Measurements from ENCODE around the gene TRIM24.
"Not testable (repeated sequence)": the region's sequence is repeated elsewhere in the genome, so short reads cannot be mapped to it uniquely, and the experiment has no call there.

The TRIM24 gene

GRCh38 chr7:138493535-138493934 lies 33.5 kb downstream of the TRIM24 start:
- no peak for DNase-seq (ENCODE audit: low read depth in 3 of 3)

- no peak for DNase-seq (ENCODE audit: low read depth in 3 of 3)
These were observed 35.4 kb downstream of the TRIM24 start for GRCh38 chr7:138495485-138495884.

DNA sequence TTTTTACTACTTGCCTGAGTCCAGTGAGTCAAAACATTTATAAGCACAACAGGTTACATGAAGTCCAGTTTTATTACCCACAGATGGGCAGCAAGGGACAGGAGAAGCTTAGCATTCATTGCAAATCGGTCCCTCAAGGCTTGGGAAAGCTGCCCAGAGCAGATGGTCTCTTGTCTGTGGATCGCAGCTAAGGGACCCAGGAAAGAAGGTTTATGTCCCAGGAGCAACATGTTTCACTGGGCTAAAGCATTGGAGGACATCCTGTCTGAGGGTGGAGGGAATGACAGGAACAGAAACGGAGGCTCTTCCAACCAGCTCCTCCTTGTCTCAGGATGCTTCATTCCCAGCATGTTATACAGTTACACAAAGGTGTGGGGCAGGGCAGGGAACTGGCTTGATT lies 39.3 kb downstream of the TRIM24 start:
- no peak for DNase-seq (ENCODE audit: low read depth in 3 of 3)

DNA sequence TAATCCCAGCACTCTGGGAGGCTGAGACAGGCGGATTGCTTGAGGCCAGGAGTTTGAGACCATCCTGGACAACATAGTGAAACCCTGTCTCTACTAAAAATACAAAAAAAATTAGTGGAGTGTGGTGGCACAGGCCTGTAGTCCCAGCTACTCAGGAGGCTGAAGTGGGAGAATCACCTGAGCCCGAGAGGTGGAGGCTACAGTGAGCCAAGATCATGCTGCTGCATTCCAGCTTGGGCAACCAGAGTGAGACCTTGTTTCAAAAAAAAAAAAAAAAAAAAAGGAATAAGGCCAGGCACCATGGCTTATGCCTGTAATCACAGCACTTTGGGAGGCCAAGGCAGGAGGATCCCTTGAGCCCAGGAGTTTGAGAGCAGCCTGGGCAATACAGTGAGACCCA lies 40.2 kb downstream of the TRIM24 start:
- DNase-seq (ENCODE audit: low read depth in 3 of 3), result not testable (repeated sequence)

DNA sequence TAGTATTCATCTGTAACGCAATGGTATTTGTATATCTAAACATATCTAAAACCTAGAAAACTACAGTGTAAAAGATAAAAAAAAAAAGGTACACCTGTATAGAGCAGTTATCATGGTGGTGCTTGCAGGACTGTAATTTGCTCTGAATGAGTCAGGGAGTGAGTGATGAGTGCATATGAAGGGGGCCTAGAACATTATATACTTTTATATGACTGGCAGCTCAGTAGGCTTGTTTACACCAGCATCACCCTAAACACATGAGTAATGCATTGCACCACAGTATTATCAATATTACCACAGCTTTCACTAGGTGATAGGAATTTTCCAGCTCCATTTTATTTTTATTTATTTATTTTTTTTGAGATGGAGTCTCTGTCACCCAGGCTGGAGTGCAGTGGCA lies 40.8 kb downstream of the TRIM24 start:
- no peak for DNase-seq (ENCODE audit: low read depth in 3 of 3)

DNA sequence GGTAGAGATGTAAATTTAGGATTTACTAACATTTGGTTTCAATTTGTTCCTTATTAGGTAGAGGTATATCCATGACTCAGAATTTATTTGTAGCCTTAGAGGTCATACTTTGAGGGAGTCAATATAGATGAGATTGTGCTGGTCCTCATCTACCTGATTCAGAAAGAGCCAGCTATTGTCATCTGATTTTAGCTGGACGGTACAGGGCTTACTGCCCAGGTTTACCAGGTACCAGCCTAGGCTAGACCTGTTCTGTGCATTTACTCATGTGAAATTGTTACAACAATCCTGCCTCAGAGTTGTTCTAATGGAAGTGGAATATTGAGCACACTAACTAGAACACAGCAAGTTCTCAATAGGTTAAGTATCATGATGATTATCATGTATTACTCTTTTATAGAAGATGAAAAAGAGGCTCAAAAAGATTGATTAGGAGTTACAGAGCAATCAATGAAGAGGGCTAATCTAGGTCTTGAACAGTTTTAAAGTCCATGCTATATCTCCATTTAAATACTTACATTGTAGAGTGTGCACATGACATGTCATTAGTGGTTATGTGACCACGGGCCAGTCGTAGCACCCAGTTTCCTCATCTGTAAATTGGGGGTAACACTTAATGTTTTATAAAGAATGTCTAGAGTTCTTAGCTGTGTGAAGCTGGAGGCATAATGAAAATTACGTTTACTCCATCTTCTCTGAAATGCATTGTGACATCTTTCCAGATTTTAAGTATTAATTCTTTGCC lies 42.1 kb downstream of the TRIM24 start:
- no peak for DNase-seq (ENCODE audit: low read depth in 3 of 3)

DNA sequence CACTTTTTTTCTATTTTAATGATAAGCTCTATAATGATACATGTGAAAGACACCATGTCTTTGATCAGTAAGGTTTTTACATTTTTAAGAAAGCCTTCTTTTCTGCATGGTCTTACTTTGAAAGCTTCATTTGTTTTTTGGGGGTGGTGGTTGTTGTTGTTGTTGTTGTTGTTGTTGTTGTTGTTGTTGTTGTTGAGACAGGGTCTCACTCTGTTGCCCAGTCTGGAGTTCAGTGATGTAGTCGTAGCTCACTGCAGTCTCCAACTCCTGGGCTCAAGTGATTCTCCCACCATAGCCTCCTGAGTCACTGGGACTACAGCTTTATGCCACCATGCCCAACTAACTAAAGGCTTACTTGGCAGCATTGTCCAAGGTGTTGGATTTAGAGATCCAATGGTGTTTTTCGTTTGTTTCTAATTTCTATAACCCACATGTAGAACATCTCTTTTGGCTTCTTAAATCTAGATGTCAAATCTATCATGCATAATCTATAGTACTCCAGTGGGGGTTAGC lies 45.4 kb downstream of the TRIM24 start:
- DNase-seq (ENCODE audit: low read depth in 3 of 3), result no peak

GRCh38 chr7:138506764-138507163 lies 46.7 kb downstream of the TRIM24 start:
- DNase-seq (ENCODE audit: low read depth in 3 of 3), result no peak

DNA sequence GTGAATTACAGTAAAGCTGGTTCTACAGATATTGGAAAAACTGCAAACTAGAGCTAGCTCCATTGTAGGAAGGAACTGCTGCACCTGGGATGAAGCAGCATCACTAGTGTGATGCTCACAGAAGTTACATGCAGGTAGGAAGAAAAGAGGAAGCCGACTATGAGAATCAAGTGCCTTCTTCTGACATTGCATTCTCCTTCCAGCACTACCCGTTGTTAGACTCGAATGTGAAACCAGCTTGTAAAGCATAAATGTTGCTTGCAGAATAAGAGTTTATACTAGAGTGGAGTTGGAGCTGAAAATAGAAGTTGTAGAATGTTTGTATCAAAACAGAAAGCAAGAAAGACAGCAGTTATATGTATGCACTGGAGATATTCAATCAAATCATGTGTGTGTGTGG lies 49.9 kb downstream of the TRIM24 start:
- DNase-seq (ENCODE audit: low read depth in 3 of 3), result no peak

DNA sequence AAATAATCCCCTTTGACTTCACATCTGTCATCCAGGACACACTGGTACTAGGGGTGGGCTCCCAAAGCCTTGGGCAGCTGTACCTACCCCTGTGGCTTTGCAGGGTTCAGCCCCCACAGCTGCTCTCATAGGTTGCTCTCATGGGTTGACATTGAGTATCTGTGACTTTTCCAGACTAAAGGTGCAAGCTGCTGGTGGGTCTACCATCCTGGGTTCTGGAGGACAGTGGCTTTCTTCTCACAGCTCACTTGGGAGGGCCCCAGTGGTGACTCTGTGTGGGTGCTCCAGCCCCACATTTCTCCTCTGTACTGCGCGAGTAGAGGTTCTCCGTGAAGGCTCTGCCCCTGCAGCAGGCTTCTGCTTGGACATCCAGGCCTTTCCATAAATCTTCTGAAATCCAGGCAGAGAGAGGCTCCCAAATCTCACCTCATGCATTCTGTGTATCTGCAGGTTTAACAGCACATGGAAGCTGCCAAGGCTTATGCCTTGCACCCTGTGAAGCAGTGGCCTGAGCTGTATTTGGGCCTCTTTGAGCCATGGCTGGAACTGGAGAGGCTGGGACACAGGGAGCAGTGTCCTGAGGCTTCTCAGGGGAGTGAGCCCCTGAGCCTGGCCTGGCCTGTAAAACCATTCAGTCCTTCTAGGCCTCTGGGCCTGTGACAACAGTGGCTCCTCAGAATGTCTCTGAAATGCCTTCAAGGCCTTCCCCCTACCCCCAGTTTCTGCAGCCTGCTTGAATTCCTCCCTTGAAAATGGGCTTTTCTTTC lies 52.2 kb downstream of the TRIM24 start:
- no peak for DNase-seq (ENCODE audit: low read depth in 3 of 3)

DNA sequence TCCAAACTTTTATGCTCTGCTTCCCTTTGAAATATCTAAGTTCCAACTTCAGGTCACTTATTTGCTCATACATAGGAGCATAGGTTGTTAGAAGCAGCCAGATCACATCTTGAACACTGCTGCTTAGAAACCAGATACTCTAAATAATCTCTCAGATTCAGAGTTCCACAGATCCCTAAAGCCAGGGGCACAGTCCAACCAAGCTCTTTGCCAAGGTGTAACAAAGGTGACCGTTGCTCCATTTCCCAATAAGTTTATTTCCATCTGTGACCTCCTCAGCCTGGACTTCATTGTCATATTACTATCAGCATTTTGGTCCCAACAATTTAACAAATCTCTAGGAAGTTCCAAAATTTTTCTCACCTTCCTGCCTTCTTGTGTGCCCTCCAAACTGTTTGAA lies 52.8 kb downstream of the TRIM24 start:
- DNase-seq (ENCODE audit: low read depth in 3 of 3), result no peak

- no peak for DNase-seq (ENCODE audit: low read depth in 3 of 3)
These were observed 53.3 kb downstream of the TRIM24 start for GRCh38 chr7:138513344-138513871.

GRCh38 chr7:138514044-138514443 lies 54.0 kb downstream of the TRIM24 start:
- no peak for DNase-seq (ENCODE audit: low read depth in 3 of 3)

DNA sequence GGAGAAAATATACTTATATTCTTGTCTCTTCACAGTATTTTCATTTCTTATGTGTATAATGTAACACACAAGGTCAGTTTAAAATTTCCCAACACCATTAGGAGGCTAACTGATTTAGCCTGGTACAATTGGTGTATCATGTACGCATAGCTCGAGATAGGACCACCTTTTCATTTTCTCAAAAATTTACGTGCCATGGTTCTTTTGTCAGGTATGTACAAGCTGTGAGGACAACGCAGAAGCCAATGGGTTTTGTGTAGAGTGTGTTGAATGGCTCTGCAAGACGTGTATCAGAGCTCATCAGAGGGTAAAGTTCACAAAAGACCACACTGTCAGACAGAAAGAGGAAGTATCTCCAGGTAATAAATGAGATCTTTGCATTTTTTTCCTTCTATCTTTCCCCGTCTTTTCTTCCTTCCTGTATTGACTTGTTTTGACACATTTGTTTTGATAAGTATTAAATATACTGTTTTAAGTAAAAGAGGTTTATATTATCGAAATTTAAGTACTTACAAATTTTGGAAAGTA lies 55.0 kb downstream of the TRIM24 start:
- no peak for DNase-seq (ENCODE audit: low read depth in 3 of 3)

DNA sequence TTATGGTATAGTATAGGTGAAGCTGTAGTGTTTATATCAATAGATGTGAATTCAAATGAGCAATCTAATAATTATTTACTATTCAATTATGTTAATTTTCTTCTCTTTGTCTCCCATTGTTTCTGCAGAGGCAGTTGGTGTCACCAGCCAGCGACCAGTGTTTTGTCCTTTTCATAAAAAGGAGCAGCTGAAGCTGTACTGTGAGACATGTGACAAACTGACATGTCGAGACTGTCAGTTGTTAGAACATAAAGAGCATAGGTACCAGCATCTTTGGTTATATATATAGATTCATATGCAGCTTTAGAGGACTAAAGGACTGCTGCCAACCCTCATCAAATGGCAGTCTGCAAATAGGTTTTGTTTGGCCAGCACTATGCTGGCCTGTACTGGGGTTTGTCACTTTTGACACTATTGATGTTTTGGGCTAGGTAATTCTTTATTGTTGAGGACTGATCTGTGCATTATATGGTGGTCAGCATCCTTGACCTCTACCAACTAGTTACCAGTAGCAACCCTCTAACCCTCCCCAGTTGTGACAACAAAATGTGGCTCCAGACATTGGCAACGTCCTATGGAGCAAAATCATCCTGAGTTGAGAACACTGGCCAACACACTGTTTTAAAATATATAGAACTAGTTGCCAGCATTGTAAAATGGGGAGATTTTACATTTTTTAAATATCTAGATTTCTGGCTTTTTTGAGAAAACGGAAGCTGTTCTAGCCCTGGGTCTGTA lies 59.2 kb downstream of the TRIM24 start:
- DNase-seq (ENCODE audit: low read depth in 3 of 3), result no peak

DNA sequence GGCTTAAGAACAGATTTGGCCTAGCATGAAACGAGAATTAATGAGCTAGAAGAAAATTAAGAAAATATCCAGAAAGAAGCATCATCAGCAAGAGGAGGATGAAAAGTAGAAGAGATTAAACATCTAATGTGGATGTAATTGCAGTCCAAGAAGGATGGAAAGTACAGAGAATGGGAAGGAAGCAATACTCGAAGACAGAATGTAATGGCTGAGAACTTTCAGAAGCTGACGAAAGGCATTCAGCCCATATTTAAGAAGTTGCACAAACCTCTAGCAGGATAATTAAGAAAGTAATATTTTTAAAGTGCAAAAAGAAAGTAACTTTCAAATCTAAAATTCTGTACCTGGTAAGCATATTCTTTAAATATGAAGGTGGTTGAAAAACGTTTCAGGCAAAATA lies 60.7 kb downstream of the TRIM24 start:
- no peak for DNase-seq (ENCODE audit: low read depth in 3 of 3)

DNA sequence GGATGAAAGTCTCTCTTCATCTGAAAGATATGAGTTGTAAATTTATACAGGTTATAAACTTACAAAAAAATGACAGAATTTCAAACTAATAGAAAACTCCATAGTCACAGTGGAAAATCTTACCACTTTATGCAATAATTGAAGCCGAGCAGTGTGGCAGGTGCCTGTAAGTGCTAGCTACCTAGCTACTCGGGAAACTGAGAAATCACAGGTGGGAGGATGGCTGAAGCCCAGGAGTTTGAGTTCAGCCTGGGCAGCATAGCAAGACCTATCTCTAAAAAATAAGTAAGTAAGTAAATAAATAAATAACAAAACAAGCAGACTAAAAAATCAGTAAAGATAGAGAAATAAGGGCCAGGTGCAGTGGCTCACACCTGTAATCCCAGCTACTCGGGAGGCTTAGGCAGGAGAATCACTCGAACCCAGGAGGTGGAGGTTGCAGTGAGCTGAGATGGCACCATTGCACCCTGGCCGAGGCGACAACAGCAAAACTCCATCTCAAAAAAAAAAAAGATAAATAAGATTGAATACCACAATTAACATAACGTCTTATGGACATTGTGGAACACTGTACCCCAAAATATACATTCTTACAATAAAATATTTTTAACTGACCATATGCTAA lies 61.9 kb downstream of the TRIM24 start:
- no peak for DNase-seq (ENCODE audit: low read depth in 3 of 3)

GRCh38 chr7:138524259-138524658 lies 64.2 kb downstream of the TRIM24 start:
- DNase-seq (ENCODE audit: low read depth in 3 of 3), result no peak

DNA sequence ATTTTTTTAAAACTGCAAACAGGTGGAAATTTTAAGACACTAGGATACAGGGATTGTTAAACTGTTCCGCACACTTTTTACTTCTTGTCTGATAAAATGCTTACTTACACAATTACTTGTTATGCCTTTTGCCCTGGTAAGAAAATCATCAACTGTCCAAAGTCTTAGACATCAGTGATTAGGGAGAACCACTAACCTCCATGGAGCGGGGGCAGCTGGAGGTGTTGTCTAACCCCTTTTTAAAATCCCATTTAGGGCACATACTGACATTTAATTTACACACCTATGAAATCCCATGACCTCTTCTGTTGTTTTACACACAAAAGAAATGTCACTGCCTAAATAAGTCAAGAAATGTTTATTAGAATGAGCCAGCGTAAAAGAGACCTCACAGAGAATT lies 65.7 kb downstream of the TRIM24 start:
- DNase-seq (ENCODE audit: low read depth in 3 of 3), result no peak

GRCh38 chr7:138527746-138528223 lies 67.7 kb downstream of the TRIM24 start:
- no peak for DNase-seq (ENCODE audit: low read depth in 3 of 3)

GRCh38 chr7:138536833-138537232 lies 76.8 kb downstream of the TRIM24 start:
- DNase-seq (ENCODE audit: low read depth in 3 of 3), result not testable (repeated sequence)
